IMR-90 (cell line): ENCODE results near the gene DYSF.

ENCODE experiments used
- CHD1 ChIP-seq: IDR thresholded peaks from 2 replicates; pipeline ENCODE4 v1.6.1; 2012; ENCODE audit warnings: low read depth, low read length, improper control_type of control experiment
- CTCF ChIP-seq: conservative IDR thresholded peaks from 2 replicates; pipeline ENCODE4 v1.5.1; 2012; ENCODE audit warnings: mild to moderate bottlenecking, low read depth, low read length, improper control_type of control experiment
- ELK1 ChIP-seq: fragments of 150-350 bp; IDR thresholded peaks from 2 replicates; pipeline ENCODE4 v1.6.1; 2016; ENCODE audit warnings: low read depth, mild to moderate bottlenecking, low read length, moderate library complexity, borderline replicate concordance
- FOS ChIP-seq: fragments of 150-350 bp; IDR thresholded peaks from 2 replicates; pipeline ENCODE4 v1.6.1; 2016; ENCODE audit warnings: low read depth, low read length
- MAFK ChIP-seq: IDR thresholded peaks from 2 replicates; pipeline ENCODE4 v1.6.1; 2012; ENCODE audit warnings: low read depth, low read length, improper control_type of control experiment
- MXI1 ChIP-seq: IDR thresholded peaks from 2 replicates; pipeline ENCODE4 v1.6.1; 2012; ENCODE audit warnings: low read depth, mild to moderate bottlenecking, low read length, moderate library complexity, borderline replicate concordance
- NFE2L2 ChIP-seq: fragments of 150-350 bp; IDR thresholded peaks from 2 replicates; pipeline ENCODE4 v1.6.1; 2016; ENCODE audit warnings: low read depth, mild to moderate bottlenecking, low read length
- POLR2A ChIP-seq: IDR thresholded peaks from 2 replicates; pipeline ENCODE4 v1.6.1; 2012; ENCODE audit warnings: mild to moderate bottlenecking, low read depth, low read length
- RAD21 ChIP-seq: IDR thresholded peaks from 2 replicates; pipeline ENCODE4 v1.6.1; 2012; ENCODE audit warnings: low read length, improper control_type of control experiment
- RFX5 ChIP-seq: IDR thresholded peaks from 2 replicates; pipeline ENCODE4 v1.8.0; 2012; ENCODE audit warnings: low read depth, mild to moderate bottlenecking, low read length, moderate library complexity
- SMC3 ChIP-seq: fragments of 150-350 bp; IDR thresholded peaks from 2 replicates; pipeline ENCODE4 v1.6.1; 2016; ENCODE audit warnings: low read depth, mild to moderate bottlenecking, antibody characterized with exemption, low read length, moderate library complexity
- USF2 ChIP-seq: fragments of 150-350 bp; IDR thresholded peaks from 2 replicates; pipeline ENCODE4 v1.6.1; 2017; ENCODE audit warnings: mild to moderate bottlenecking, antibody characterized with exemption, low read length, low read depth

- TF ChIP-seq POLR2A, result no peak
- TF ChIP-seq CTCF, result no peak
- TF ChIP-seq USF2, result no peak
- no peak for TF ChIP-seq MAFK
- TF ChIP-seq RFX5, result no peak
- TF ChIP-seq MXI1, result no peak
- TF ChIP-seq RAD21, result no peak
- no peak for TF ChIP-seq FOS
- no peak for TF ChIP-seq CHD1
- no peak for TF ChIP-seq NFE2L2
- TF ChIP-seq ELK1, result no peak
- no peak for TF ChIP-seq SMC3
Measured at GRCh38 chr2:71517851-71518250, 64.5 kb downstream of the DYSF start.
